Measurements from ENCODE around the gene GOT1. TPM values are rescaled to one million over a fixed set of nuclear protein-coding genes. Genes with fewer than 3 reads are reported as not detected.

The GOT1 gene
- polyA plus RNA-seq, 1 donor, result 31.3 TPM

DNA sequence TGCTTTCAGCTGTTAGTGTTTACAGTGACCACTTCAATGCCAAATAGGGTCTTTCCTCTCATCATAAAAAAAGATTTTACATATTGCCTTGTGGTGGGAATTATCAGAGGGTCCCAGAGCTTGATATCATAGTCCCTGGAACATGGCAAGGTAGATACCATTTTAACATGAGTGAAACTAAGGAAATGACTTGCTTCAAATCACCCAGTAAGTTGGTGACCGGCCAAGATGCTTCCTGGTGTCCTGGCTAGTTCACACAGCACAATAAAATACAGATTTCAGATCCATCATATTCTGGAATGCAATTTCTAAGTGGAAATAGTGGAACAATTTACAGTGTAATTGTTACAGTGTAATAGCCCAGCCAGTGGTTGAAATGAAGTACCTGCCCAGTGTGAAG, 64.7 kb downstream of the GOT1 start:
- Histone ChIP-seq H3K4me3 (ENCODE audit: low read length) (no peak overlapping the region), H3K9me3 (ENCODE audit: control insufficient read depth, low read depth, low read length) (no peaks in the 10 kb centered on the region), H3K36me3 (ENCODE audit: control insufficient read depth, insufficient read depth, low read length) (no peaks in the 10 kb centered on the region), H3K27me3 (ENCODE audit: control insufficient read depth, insufficient read depth, low read length) (peaks cover 14% of the 10 kb centered on the region), H3K27ac (ENCODE audit: low read length) (no peak overlapping the region), H3K4me1 (ENCODE audit: control insufficient read depth, insufficient read depth, low read length) (no peaks in the 10 kb centered on the region)
- WGBS (ENCODE audit: insufficient coverage, low lambda C conversion rate), result no CpG with 5 or more reads among the region's 1 CpG
- no peak for DNase-seq

DNA sequence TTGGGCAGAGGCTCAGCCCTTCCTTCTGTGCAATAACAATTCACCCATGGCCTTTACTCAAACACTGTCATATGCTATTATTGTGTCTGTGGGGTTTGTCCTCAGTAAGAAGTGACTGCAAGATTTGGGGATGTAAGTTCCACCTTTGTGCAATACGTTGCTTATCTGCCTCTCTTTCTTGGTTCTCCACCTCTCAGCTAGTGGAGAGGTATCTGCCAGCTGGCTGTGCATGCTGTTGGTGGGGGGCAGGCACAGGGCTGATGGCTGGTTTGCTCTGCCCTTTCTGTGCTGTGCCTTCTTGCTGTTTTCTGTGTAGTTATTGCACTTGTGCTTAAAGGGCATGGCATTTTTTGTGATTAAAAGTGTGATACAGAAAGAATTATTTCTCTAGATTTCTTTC, 65.1 kb downstream of the GOT1 start:
- no peaks in the 10 kb centered on the region for H3K4me1 ChIP-seq (ENCODE audit: control insufficient read depth, insufficient read depth, low read length)
- no peaks in the 10 kb centered on the region for H3K36me3 ChIP-seq (ENCODE audit: control insufficient read depth, insufficient read depth, low read length)
- no peak for DNase-seq
- no peaks in the 10 kb centered on the region for H3K9me3 ChIP-seq (ENCODE audit: control insufficient read depth, low read depth, low read length)
- peaks cover 14% of the 10 kb centered on the region for H3K27me3 ChIP-seq (ENCODE audit: control insufficient read depth, insufficient read depth, low read length)
- no CpG with 5 or more reads among the region's 1 CpG for WGBS (ENCODE audit: insufficient coverage, low lambda C conversion rate)
- no peak overlapping the region for H3K27ac ChIP-seq (ENCODE audit: low read length)
- no peak overlapping the region for H3K4me3 ChIP-seq (ENCODE audit: low read length)

GRCh38 chr10:99364125-99364524, 66.3 kb downstream of the GOT1 start:
- DNase-seq, result no peak
- Histone ChIP-seq H3K36me3 (ENCODE audit: control insufficient read depth, insufficient read depth, low read length) (no peaks in the 10 kb centered on the region), H3K4me3 (ENCODE audit: low read length) (no peak overlapping the region), H3K27me3 (ENCODE audit: control insufficient read depth, insufficient read depth, low read length) (peaks cover 12% of the 10 kb centered on the region), H3K27ac (ENCODE audit: low read length) (no peak overlapping the region), H3K4me1 (ENCODE audit: control insufficient read depth, insufficient read depth, low read length) (no peaks in the 10 kb centered on the region), H3K9me3 (ENCODE audit: control insufficient read depth, low read depth, low read length) (no peaks in the 10 kb centered on the region)
- no CpG with 5 or more reads among the region's 4 CpGs for WGBS (ENCODE audit: insufficient coverage, low lambda C conversion rate)

DNA sequence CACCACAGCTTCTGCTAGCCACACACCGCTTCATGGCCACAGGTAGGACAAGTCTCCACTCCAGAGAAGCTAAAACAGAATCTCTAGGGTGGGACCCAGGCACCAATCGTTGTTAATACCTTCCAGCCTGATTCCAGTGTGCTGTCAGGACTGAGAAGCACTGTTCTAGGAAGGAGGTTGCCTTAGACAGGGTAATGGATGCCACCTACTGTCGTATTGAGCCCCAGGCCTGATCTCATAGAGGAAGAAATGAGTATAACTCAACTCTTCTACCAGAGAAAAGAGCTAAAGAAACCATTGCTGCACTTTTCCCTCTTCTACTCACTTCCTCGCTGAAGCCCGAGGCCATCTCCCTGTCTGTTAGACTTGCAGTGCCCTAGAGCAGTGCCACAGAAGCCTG, 69.5 kb downstream of the GOT1 start:
- DNase-seq, result no peak
- no CpG with 5 or more reads among the region's 5 CpGs for WGBS (ENCODE audit: insufficient coverage, low lambda C conversion rate)
- Histone ChIP-seq H3K27ac (ENCODE audit: low read length) (no peak overlapping the region), H3K4me1 (ENCODE audit: control insufficient read depth, insufficient read depth, low read length) (no peaks in the 10 kb centered on the region), H3K4me3 (ENCODE audit: low read length) (no peak overlapping the region), H3K27me3 (ENCODE audit: control insufficient read depth, insufficient read depth, low read length) (peaks cover 6% of the 10 kb centered on the region), H3K36me3 (ENCODE audit: control insufficient read depth, insufficient read depth, low read length) (no peaks in the 10 kb centered on the region), H3K9me3 (ENCODE audit: control insufficient read depth, low read depth, low read length) (no peaks in the 10 kb centered on the region)

DNA sequence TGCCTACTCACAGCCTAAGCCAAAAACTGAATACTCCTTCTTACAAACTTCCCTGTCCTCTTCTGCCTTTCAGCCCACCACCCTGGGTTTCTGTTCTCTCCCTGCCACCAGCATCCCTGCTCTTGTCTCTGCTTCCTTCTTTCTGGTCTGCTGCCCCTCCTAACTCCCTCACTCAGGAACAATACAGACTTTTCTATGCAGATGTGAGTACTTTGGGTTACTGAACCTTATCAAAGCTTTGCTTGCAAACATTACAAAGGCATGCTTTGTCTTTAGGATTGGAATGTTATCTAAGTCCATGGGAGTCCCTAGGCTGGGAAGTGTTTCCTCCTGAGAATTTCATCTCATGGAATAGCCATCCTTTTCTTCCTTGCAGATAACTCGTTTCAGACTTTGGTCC, 72.3 kb downstream of the GOT1 start:
- Histone ChIP-seq H3K27ac (ENCODE audit: low read length) (no peak overlapping the region), H3K4me3 (ENCODE audit: low read length) (no peak overlapping the region), H3K36me3 (ENCODE audit: control insufficient read depth, insufficient read depth, low read length) (no peaks in the 10 kb centered on the region), H3K27me3 (ENCODE audit: control insufficient read depth, insufficient read depth, low read length) (peaks cover 10% of the 10 kb centered on the region), H3K4me1 (ENCODE audit: control insufficient read depth, insufficient read depth, low read length) (no peaks in the 10 kb centered on the region), H3K9me3 (ENCODE audit: control insufficient read depth, low read depth, low read length) (no peaks in the 10 kb centered on the region)
- WGBS (ENCODE audit: insufficient coverage, low lambda C conversion rate), result 0% methylated on average over 1 of the region's 1 CpG
- no peak for DNase-seq

GRCh38 chr10:99357691-99358090, 72.7 kb downstream of the GOT1 start:
- no peak overlapping the region for H3K4me3 ChIP-seq (ENCODE audit: low read length)
- no CpG with 5 or more reads among the region's 3 CpGs for WGBS (ENCODE audit: insufficient coverage, low lambda C conversion rate)
- no peaks in the 10 kb centered on the region for H3K9me3 ChIP-seq (ENCODE audit: control insufficient read depth, low read depth, low read length)
- H3K4me1 ChIP-seq (ENCODE audit: control insufficient read depth, insufficient read depth, low read length), result no peaks in the 10 kb centered on the region
- H3K36me3 ChIP-seq (ENCODE audit: control insufficient read depth, insufficient read depth, low read length), result no peaks in the 10 kb centered on the region
- H3K27me3 ChIP-seq (ENCODE audit: control insufficient read depth, insufficient read depth, low read length), result peaks cover 10% of the 10 kb centered on the region
- no peak for DNase-seq
- H3K27ac ChIP-seq (ENCODE audit: low read length), result no peak overlapping the region

GRCh38 chr10:99353182-99353581, 77.2 kb downstream of the GOT1 start:
- H3K4me1 ChIP-seq (ENCODE audit: control insufficient read depth, insufficient read depth, low read length), result no peaks in the 10 kb centered on the region
- no peak overlapping the region for H3K27ac ChIP-seq (ENCODE audit: low read length)
- no peaks in the 10 kb centered on the region for H3K9me3 ChIP-seq (ENCODE audit: control insufficient read depth, low read depth, low read length)
- H3K4me3 ChIP-seq (ENCODE audit: low read length), result no peak overlapping the region
- H3K36me3 ChIP-seq (ENCODE audit: control insufficient read depth, insufficient read depth, low read length), result no peaks in the 10 kb centered on the region
- no CpG with 5 or more reads among the region's 1 CpG for WGBS (ENCODE audit: insufficient coverage, low lambda C conversion rate)
- H3K27me3 ChIP-seq (ENCODE audit: control insufficient read depth, insufficient read depth, low read length), result peaks cover 10% of the 10 kb centered on the region
- DNase-seq, result no peak

- Histone ChIP-seq H3K36me3 (ENCODE audit: control insufficient read depth, insufficient read depth, low read length) (no peaks in the 10 kb centered on the region), H3K27me3 (ENCODE audit: control insufficient read depth, insufficient read depth, low read length) (peaks cover 8% of the 10 kb centered on the region), H3K9me3 (ENCODE audit: control insufficient read depth, low read depth, low read length) (no peaks in the 10 kb centered on the region), H3K4me3 (ENCODE audit: low read length) (no peak overlapping the region), H3K27ac (ENCODE audit: low read length) (no peak overlapping the region), H3K4me1 (ENCODE audit: control insufficient read depth, insufficient read depth, low read length) (no peaks in the 10 kb centered on the region)
- WGBS (ENCODE audit: insufficient coverage, low lambda C conversion rate), result 67% methylated on average over 2 of the region's 5 CpGs
- no peak for DNase-seq
Observed at GRCh38 chr10:99347672-99348071, 82.8 kb downstream of the GOT1 start.

Other genes with a start within 250 kb of the GOT1 start
- 6.9 TPM for gene HPSE2, start 194.8 kb downstream of the GOT1 start, polyA plus RNA-seq
- 0.79 TPM for gene CNNM1, start 101.3 kb downstream of the GOT1 start, polyA plus RNA-seq
- gene NKX2-3, start 102.3 kb upstream of the GOT1 start, polyA plus RNA-seq, result 22.1 TPM
- gene SLC25A28, start 189.8 kb upstream of the GOT1 start, polyA plus RNA-seq, result 50.1 TPM
- gene ENTPD7, start 228.9 kb upstream of the GOT1 start, polyA plus RNA-seq, result 56.2 TPM